IMR-90 (cell line): ENCODE measurements around the gene XYLB. TPM values are rescaled to one million over a fixed set of nuclear protein-coding genes. Genes with fewer than 3 reads are reported as not detected.

Experiments used
- ATAC-seq: fragments of 200-7000 bp; cut with Tn5 transposase; 2 replicates; pipeline ENCODE4 v1.9.1; 2020; ENCODE audit warnings: low read depth, mild to moderate bottlenecking, moderate library complexity
- BruUV-seq: library from RNA; stranded (reverse); fragments of 400-500 nt; replicated peaks from 2 replicates; lab custom pipeline; 2021; lab: Mats Ljungman, UMichigan
- CTCF ChIA-PET: fragments of 300-600 bp; formaldehyde crosslinking; extraction: SDS; loops from one replicate; lab custom pipeline; 2021; ENCODE audit warnings: antibody characterized with exemption; lab: Yijun Ruan, JAX
- POLR2A ChIA-PET: fragments of 300-600 bp; sonication (Branson Sonifier 250); formaldehyde crosslinking; loops from one replicate; lab custom pipeline; 2022; ENCODE audit warnings: antibody characterized with exemption; ENCODE audit not compliant: unreplicated experiment; lab: Charles Lee
- DNase-seq: peaks from one replicate; pipeline ENCODE4 v3.0.0; 2013
- H2AFZ ChIP-seq: replicated peaks from 2 replicates; pipeline ENCODE3; 2013; ENCODE audit warnings: low read length, mild to moderate bottlenecking; ENCODE audit not compliant: poor library complexity
- H2AK5ac ChIP-seq: 2 replicates; pipeline ENCODE4 v1.6.1; 2013; ENCODE audit warnings: low read depth, low read length, inconsistent platforms
- H2AK9ac ChIP-seq: replicated peaks from 2 replicates; pipeline ENCODE3; 2013; ENCODE audit warnings: mild to moderate bottlenecking, low read depth, low read length, moderate library complexity; ENCODE audit not compliant: poor library complexity
- H2BK120ac ChIP-seq: 2 replicates; pipeline ENCODE4 v1.6.1; 2013; ENCODE audit warnings: low read depth, low read length, inconsistent platforms
- H2BK15ac ChIP-seq: 3 replicates; pipeline ENCODE4 v1.6.1; 2013; ENCODE audit warnings: low read depth, low read length, inconsistent platforms
- H2BK20ac ChIP-seq: 2 replicates; pipeline ENCODE4 v1.6.1; 2013; ENCODE audit warnings: low read depth, mild to moderate bottlenecking, inconsistent platforms, low read length, moderate library complexity
- H2BK5ac ChIP-seq: 2 replicates; pipeline ENCODE4 v1.6.1; 2013; ENCODE audit warnings: mild to moderate bottlenecking, low read depth, low read length, inconsistent platforms; ENCODE audit not compliant: poor library complexity, severe bottlenecking
- H3K14ac ChIP-seq: replicated peaks from 2 replicates; pipeline ENCODE4 v1.6.1; 2013; ENCODE audit warnings: low read depth, low read length, inconsistent platforms
- H3K18ac ChIP-seq: 2 replicates; pipeline ENCODE4 v1.6.1; 2013; ENCODE audit warnings: low read depth, low read length, control low read depth
- H3K23ac ChIP-seq: 2 replicates; pipeline ENCODE4 v1.6.1; 2013; ENCODE audit warnings: low read depth, low read length, inconsistent platforms
- H3K27ac ChIP-seq: 2 replicates; pipeline ENCODE4 v1.5.1; 2013; ENCODE audit warnings: mild to moderate bottlenecking, control low read depth, low read length; ENCODE audit not compliant: insufficient read depth
- H3K27me3 ChIP-seq: 2 replicates; pipeline ENCODE4 v1.6.1; 2013; ENCODE audit warnings: low read length; ENCODE audit not compliant: control insufficient read depth, insufficient read depth
- H3K36me3 ChIP-seq: 2 replicates; pipeline ENCODE4 v1.6.1; 2013; ENCODE audit warnings: low read length, mixed read lengths; ENCODE audit not compliant: control insufficient read depth, insufficient read depth
- H3K4ac ChIP-seq: 2 replicates; pipeline ENCODE4 v1.6.1; 2013; ENCODE audit warnings: low read depth, low read length, inconsistent platforms
- H3K4me1 ChIP-seq: 2 replicates; pipeline ENCODE4 v1.6.1; 2013; ENCODE audit warnings: low read length, mixed read lengths; ENCODE audit not compliant: control insufficient read depth, insufficient read depth
- H3K4me2 ChIP-seq: 2 replicates; pipeline ENCODE4 v1.6.1; 2013; ENCODE audit warnings: low read depth, mild to moderate bottlenecking, control low read depth, low read length, moderate library complexity
- H3K4me3 ChIP-seq: 2 replicates; pipeline ENCODE4 v1.5.1; 2013; ENCODE audit warnings: low read depth, mild to moderate bottlenecking, control low read depth, low read length, moderate library complexity; ENCODE audit not compliant: insufficient read depth
- H3K56ac ChIP-seq: 2 replicates; pipeline ENCODE4 v1.6.1; 2013; ENCODE audit warnings: low read length, inconsistent platforms; ENCODE audit not compliant: insufficient read depth; ENCODE audit errors: extremely low read depth
- H3K79me1 ChIP-seq, 2 experiments: 2 replicates each; pipeline ENCODE4 v1.6.1; 2013; ENCODE audit warnings: low read length in 2 of 2, inconsistent platforms in 1 of 2, low read depth in 1 of 2
- H3K9ac ChIP-seq: 2 replicates; pipeline ENCODE4 v1.6.1; 2013; ENCODE audit warnings: low read depth, low read length, control low read depth
- H3K9me1 ChIP-seq: 2 replicates; pipeline ENCODE4 v1.6.1; 2013; ENCODE audit warnings: low read length, inconsistent platforms; ENCODE audit not compliant: insufficient read depth
- H3K9me3 ChIP-seq: 2 replicates; pipeline ENCODE4 v1.6.1; 2013; ENCODE audit warnings: low read length; ENCODE audit not compliant: control insufficient read depth, insufficient read depth
- H4K20me1 ChIP-seq: 2 replicates; pipeline ENCODE4 v1.6.1; 2013; ENCODE audit warnings: low read length, inconsistent platforms; ENCODE audit not compliant: insufficient read depth
- H4K5ac ChIP-seq: 2 replicates; pipeline ENCODE4 v1.6.1; 2013; ENCODE audit warnings: mild to moderate bottlenecking, low read depth, low read length, control low read depth
- H4K8ac ChIP-seq, 2 experiments: 2 replicates each; pipeline ENCODE4 v1.6.1; 2013; ENCODE audit warnings: low read depth in 2 of 2, low read length in 2 of 2, control low read depth in 1 of 2, inconsistent platforms in 1 of 2
- H4K91ac ChIP-seq: 2 replicates; pipeline ENCODE4 v1.6.1; 2013; ENCODE audit warnings: low read depth, low read length, inconsistent platforms; ENCODE audit not compliant: insufficient read depth
- CEBPB ChIP-seq: IDR thresholded peaks from 2 replicates; pipeline ENCODE4 v1.6.1; 2012; ENCODE audit warnings: low read depth, low read length, improper control_type of control experiment
- FOS ChIP-seq: fragments of 150-350 bp; IDR thresholded peaks from 2 replicates; pipeline ENCODE4 v1.6.1; 2016; ENCODE audit warnings: low read depth, low read length
- MXI1 ChIP-seq: IDR thresholded peaks from 2 replicates; pipeline ENCODE4 v1.6.1; 2012; ENCODE audit warnings: low read depth, mild to moderate bottlenecking, low read length, moderate library complexity, borderline replicate concordance
- NFE2L2 ChIP-seq: fragments of 150-350 bp; IDR thresholded peaks from 2 replicates; pipeline ENCODE4 v1.6.1; 2016; ENCODE audit warnings: low read depth, mild to moderate bottlenecking, low read length
- RFX5 ChIP-seq: IDR thresholded peaks from 2 replicates; pipeline ENCODE4 v1.8.0; 2012; ENCODE audit warnings: low read depth, mild to moderate bottlenecking, low read length, moderate library complexity
- WGBS, 2 experiments: methylation state at CpG; one replicate each; pipeline versions ENCODE4 v1.1.5 to v1.1.7; 2013; ENCODE audit warnings: missing lambda C conversion rate in 2 of 2; ENCODE audit not compliant: insufficient read length in 1 of 2; ENCODE audit errors: extremely low coverage in 2 of 2; 5-methylcytosine and 5-hydroxymethylcytosine counted together
- dilution Hi-C: fragments of 300-500 bp; cut with HindIII; formaldehyde crosslinking; loops from one replicate; pipeline ENCODE4 v1.14.3; 2018; ENCODE audit warnings: low sequenced_read_pairs; ENCODE audit not compliant: unreplicated experiment
- in situ Hi-C: fragments of 300-500 bp; cut with MboI; formaldehyde crosslinking; loops from 3 replicates; pipeline ENCODE4 v1.14.3; 2019; ENCODE audit warnings: low sequenced_read_pairs, inconsistent platforms, mixed read lengths
- intact Hi-C: fragments of 100-400 bp; cut with micrococcal nuclease; formaldehyde crosslinking; loops from 2 replicates; pipeline ENCODE4 v1.10.0; 2022
- polyA plus RNA-seq, 3 experiments: library from polyadenylated mRNA; depleted of rRNA; stranded (reverse); fragments of >200 nt; gene quantifications; 2 replicates each; pipeline ENCODE4 v1.2.3, GENCODE V29; 2012; ENCODE audit warnings: low replicate concordance in 1 of 3
- total RNA-seq: library from RNA; depleted of rRNA; stranded (reverse); fragments of >200 nt; gene quantifications from 2 replicates; pipeline ENCODE4 v1.2.3, GENCODE V29; 2012

Gene XYLB
- total and polyA plus RNA-seq, 2 of the 4 experiments (the other 2 are of a cell fraction): 3.0 to 3.4 TPM

GRCh38 chr3:38450853-38451252 is 104.3 kb downstream of the XYLB start:
- no peaks in the 10 kb centered on the region; the same call in 1 of the 2 replicates for H3K9me1 ChIP-seq
- no peaks in the 10 kb centered on the region; the same call in 1 of the 2 replicates for H3K27me3 ChIP-seq
- 0 out of 2 replicates have a peak, but pooled peaks cover 1% of the 10 kb centered on the region for H3K4me1 ChIP-seq
- H2BK20ac ChIP-seq: no peak overlapping the region
- H3K27ac ChIP-seq: no peak overlapping the region
- H2AK9ac ChIP-seq: no peak overlapping the region
- intact Hi-C loops: no loop called here
- no peaks in the 10 kb centered on the region for H3K9me3 ChIP-seq
- 100% methylated on average over 1 of the region's 3 CpGs; no CpG with 5 or more reads in 1 of the 2 experiments for WGBS, 2 experiments
- no peaks in the 10 kb centered on the region for H3K36me3 ChIP-seq
- no peak overlapping the region for H3K4me3 ChIP-seq
- no TSS peak for BruUV-seq
- in situ Hi-C loops: no loop called here
- dilution Hi-C loops: no loop called here
- no peak overlapping the region for H4K91ac ChIP-seq
- TF ChIP-seq CEBPB (no peak), MXI1 (no peak), NFE2L2 (no peak), RFX5 (no peak), FOS (no peak)
- no peak overlapping the region for H2BK120ac ChIP-seq
- no peak overlapping the region for H2AK5ac ChIP-seq
- H3K23ac ChIP-seq: no peak overlapping the region
- peaks cover 5% of the 10 kb centered on the region for H4K20me1 ChIP-seq
- ChIA-PET CTCF (no interaction called here), POLR2A (no interaction called here)
- H2BK15ac ChIP-seq: no peak overlapping the region
- no peak overlapping the region for H3K14ac ChIP-seq
- no peak overlapping the region for H3K56ac ChIP-seq
- no peak overlapping the region for H2AFZ ChIP-seq
- H3K79me1 ChIP-seq: peaks cover 4 to 11% of the 10 kb centered on the region in 2 experiments; a peak in 2 of 4 replicates
- H3K4me2 ChIP-seq: no peak overlapping the region
- no peak overlapping the region for H4K8ac ChIP-seq
- no peak overlapping the region for H3K9ac ChIP-seq
- DNase-seq: no peak
- H4K5ac ChIP-seq: no peak overlapping the region
- H3K4ac ChIP-seq: no peak overlapping the region
- H3K18ac ChIP-seq: no peak overlapping the region
- ATAC-seq: no peak
- H2BK5ac ChIP-seq: no peak overlapping the region
